OCI-M1 (cell line): ENCODE data around the gene TNNT2.

Source experiments
- DNase-seq: peaks from one replicate; lab custom pipeline; 2025; lab: John Stamatoyannopoulos, UW

Gene TNNT2

DNA sequence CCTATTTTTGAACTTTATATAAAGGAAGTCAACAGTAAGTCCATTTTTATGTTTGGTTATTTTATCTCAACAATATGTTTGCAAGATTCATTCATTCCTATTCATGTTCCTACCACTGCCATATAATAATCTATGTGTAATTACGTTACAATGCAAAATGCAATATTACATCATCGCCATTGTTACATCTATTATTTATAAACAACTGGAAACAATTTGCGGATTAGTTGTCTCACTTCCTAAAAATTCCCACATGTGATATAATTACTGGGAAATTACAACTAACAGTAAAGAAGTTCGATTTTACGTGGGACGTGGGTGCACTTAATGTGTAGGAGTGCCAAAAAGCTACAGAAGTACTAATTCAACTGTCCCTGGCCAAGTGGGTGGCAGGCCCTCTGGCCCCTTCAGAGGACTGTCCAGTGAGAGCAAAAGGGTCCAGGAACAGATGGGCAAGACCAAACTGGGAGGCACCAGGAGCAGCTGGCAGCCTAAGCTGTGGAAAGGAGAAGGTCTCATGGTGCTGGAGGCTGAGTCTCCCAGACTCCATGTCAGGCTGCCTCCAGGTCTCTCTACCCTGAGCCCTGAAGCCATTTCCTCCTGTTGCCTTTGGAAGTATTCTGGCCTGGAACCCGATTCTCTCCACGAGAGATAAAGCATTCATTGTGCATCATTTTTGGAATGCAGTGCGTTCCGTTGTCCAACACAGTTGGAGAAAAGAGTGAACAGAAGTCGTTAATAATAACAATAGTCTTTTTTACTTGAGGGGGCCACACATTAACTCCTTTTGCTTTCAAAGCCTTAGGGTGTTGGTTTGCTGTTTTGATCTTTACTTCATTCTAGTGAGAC, 42.9 kb downstream of the TNNT2 start:
- no peak for DNase-seq

DNA sequence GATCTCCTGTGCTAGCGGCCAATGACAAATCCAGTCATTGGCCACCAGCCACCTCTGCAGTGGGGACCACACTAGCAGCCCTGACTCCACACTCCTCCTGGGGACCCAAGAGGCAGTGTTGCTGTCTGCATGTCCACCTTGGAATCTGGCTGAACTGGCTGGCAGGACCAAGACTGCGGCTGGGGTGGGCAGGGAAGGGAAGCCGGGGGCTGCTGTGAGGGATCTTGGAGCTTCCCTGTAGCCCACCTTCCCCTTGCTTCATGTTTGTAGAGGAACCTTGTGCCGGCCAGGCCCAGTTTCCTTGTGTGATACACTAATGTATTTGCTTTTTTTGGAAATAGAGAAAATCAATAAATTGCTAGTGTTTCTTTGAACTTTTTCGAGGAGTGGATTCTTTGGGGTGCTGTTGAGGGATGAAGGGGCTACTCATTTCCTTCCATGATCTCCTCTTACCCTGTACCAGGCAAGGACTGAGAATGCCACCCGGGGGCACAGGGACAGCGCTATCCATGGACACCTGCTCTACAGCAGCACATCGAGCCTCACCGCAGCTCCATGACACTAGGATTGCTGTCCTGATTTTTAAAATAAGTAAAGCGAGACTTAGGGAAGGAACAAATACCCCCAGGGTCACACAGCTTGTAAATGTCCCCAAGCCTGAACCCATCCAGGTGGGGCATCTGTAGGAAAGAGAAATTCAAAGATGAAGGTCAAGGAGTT, 44.7 kb downstream of the TNNT2 start:
- no peak for DNase-seq

DNA sequence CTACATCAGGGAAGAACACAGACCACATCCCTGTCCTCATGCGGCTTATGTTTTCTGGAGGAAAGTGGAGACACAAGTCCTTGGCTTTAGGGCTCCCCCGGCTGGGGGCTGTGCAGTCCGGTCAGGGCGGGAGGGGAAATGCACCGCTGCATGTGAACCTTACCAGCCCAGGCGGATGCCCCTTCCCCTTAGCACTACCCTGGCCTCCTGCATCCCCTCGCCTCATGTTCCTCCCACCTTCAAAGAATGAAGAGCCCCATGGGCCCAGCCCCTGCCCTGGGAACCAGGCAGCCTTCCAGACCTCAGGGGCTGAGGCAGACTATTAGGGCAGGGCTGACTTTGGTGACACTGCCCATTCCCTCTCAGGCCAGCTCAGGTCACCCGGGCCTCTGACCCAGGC, 45.5 kb downstream of the TNNT2 start:
- DNase-seq, result no peak

DNA sequence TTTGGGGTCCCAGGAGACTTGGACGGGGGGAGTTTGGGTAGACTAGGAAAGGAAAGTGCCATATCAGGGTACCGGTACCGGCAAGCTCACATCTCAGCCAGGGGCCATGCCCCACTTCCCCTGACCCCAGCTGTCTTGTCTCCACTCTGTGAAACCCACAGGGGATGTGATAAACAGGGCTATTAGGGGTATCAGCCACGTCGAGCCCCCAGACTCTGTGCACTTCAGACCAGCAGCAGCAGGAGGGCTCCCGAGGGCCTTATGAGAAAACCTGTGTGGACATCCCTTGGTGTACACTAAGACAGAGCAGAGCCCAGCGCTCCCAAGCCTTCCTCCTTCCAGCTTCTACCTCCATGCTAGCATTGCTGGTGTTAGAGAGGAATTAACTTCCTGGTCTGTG, 46.3 kb downstream of the TNNT2 start:
- no peak for DNase-seq

DNA sequence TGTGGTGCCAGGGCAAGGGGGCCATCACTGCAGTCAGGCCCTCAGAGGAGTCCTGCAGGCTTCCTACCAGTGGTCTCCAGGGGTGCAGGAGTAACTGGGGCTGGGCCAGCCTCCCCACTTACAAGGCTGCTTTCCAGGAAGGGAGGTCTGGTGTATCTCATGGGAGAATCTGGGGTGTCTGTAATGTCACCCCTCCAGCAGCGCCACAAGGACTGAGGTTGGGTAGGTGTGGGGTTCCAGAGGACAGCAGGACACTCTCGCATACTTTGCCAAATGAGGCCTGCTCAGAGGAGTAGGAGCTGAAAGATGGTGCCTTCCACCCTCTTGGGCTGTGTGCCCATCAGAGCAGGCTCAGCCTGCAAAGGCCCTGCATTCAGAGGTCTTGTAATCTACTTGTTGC, 46.9 kb downstream of the TNNT2 start:
- no peak for DNase-seq

DNA sequence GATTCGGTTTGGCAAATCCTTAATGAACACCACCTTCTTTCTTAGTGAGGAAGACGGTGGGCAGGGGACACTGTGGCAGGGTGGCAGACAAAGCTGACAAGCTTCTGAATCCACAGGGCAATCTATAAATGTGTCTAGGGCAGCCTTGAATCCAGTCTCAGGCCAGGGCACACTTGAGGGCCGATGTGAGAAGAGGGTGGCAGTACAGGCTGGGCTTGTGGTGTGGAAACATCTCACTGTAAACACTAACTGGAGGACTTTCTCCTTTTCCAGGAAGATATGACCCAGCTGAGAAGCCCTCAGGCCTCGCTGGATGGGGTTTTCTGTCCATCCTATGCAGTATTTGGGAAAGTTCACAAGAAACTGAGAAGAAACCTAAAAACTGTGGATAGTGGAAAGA, 47.7 kb downstream of the TNNT2 start:
- no peak for DNase-seq

DNA sequence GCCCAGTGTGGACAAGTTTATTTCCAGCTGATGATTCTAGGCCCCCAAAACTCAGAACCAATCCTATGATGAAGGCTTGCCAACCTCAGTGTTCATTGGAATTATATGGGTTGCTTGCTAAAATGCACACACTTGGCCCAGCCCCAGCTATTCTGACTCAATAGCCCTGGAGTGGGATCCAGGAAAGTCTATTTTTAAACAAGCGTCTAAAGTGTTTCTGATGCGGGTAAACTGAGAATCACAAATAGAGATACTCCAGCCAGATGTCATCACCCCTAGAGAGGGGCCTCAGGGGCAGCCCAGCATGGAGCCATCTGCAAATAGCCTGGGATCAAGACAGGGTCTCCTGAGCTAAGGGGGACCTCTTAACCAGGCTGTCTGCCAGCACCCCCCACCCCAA, 48.2 kb downstream of the TNNT2 start:
- DNase-seq, result no peak

DNA sequence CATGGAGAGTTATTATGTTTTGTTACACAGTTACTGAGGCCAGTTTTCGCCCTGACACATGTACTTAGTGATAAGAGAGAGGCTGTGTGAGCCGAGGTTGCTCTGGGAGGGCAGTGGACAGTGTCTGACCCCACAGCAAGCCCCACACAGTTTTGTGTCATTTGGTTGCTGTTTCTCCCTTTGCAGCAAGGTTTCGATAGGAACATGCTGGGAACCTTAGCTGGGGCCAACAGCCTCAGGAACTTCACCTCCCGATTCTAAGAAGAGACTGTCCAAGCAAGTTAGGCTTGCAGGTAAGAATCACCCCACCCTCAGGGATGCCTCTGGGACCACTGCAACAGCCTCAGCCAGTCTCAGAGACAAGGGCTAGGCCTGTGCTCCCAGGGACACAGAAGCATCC, 48.9 kb downstream of the TNNT2 start:
- no peak for DNase-seq

DNA sequence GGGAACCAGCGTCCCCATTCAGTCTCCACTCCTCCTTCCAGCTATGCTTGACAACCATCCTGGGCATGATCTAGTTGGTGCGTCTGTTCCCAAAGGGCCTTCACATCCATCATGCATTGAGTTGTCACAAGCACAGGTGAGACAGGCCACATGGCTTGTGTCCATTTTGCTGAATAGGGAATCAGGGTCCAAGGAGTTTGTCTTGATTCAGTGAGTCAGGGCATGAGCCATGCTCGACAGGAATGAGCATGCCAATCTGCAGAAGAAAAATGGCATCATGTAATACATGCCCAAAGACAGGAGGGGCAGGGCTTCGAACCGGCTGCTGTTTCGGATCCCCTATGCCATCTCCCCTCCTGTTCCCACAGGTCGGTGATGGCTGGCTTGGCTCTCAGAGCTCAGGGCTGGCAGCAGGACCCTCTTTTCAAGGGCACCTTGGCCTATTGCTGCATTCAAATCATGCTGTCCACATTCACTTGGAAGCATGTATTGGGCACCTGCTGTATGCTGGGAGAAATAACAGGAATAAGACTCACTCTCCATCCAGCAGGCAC, 49.7 kb downstream of the TNNT2 start:
- DNase-seq, result no peak

DNA sequence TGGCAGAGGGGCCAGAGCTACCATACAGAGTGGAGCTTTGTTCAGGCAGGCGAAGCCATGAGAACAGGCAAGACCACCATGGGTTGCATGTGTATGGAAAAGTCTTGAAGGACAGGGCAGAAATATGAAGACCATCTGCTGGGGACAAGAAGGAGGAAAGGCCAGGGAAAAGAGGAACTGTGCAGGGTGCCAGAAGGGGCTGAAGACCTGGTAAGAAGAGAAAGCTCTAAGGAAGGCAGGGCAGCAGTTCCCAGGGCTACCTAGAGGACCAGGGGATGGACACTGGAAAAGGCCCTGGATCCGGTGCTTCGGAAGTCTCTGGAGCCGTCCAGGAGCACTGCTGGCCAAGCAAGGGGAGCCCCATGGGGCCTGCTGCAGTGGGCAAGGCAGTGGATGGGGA, 50.8 kb downstream of the TNNT2 start:
- DNase-seq, result no peak

DNA sequence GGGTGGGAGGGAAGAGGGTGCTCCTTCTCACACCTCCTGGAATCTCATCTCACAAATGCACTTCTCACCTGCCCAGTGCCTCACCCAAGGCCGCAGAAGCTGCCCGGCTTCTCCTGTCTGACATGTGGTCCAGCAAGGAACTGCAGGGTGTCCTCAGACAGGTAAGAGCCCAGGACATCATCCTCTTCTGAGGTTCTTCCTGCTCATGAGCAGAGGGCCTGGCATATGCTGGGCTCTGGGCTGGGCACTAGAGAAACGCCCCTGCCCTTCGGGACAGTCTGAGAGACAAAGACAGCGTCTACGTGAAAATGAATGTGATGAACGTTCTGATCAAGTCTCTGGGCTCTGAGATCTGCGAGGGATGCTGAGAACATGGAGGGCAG, 51.8 kb downstream of the TNNT2 start:
- no peak for DNase-seq

DNA sequence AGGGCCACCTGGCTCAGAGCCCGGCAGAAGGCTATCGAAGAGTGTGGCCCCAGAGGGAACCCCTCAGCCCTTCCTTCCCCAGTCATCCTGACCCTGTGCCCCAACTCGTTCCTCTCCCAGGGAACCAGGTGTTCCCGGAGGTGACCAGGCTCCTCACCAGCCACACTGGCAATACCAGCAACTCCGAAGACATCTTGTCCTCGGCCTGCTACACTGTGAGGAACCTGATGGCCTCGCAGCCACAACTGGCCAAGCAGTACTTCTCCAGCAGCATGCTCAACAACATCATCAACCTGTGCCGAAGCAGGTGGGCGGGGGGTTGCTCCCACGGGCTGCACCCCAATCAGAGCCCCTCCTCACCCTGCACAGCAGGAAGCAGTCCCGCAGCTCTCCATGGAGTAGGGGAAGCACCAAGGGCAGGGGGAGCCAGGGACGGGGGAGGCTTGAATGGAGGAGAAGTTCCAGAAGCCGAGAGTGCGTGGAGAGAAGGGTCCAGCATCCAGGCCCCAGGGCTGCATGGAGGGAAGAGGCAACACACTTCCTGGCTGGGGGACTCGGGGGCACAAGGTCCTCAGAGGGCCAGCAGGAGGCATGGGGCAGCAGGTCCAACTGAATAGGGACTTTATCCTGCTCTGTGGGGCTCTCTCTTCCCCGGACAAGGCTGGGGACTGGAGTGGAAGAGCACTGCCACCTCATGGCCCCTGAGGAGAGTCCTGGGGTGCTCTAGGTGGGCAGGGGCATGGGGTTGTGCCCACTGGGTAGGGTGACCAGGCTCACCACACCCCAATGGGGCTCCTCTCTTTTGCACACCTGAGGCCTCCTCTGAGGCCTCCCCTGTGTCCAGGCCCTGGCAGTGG, 52.4 kb downstream of the TNNT2 start:
- no peak for DNase-seq

DNA sequence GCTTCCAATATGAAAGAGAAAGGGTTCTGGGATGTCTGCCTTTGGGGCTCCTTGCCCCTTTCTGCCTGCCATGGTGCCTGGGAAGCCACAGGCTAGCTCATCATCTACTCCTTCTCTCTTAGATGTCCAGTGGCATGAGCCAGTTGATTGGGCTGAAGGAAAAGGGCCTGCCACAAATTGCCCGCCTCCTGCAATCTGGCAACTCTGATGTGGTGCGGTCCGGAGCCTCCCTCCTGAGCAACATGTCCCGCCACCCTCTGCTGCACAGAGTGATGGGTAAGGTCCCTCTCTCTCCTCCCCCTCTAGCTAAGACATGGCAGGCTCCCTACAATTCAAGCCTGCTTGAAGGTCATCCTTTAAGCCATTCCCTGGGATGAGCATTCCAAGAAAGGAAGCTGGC, 53.2 kb downstream of the TNNT2 start:
- no peak for DNase-seq

DNA sequence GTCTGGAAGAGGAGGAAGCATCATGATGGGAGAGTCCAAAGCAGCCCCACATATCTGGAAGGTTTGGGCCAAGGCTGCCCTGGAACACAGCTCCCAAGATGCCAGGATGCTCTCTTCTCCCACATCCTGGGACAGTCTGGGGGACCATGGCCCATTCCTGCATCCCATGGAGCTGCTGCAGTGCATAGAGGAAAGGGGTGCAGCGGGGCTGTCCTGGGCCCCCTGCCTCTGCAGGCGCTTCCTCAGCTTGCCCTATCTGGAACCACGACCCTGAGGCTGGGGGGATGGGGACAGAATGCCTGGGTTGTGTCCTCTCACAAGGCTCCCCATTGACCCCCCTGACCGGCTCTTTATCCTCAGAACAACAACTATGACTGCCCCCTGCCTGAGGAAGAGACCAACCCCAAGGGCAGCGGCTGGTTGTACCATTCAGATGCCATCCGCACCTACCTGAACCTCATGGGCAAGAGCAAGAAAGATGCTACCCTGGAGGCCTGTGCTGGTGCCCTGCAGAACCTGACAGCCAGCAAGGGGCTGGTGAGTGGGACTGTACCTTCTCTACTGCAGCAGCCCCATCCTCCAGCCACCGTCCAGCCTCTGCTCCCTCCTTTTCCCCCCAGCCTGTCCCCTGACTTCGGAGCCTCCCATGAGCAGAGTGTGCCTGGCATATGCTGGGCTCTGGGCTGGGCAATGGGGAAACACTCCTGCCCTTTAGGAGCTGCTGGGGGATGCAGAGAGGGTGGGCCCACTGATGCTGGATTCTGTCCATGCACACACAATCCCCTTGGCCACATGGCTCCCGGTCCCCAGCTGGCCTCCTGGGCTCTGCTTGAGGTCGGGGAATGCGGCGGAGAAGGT, 54.6 kb downstream of the TNNT2 start:
- no peak for DNase-seq

DNA sequence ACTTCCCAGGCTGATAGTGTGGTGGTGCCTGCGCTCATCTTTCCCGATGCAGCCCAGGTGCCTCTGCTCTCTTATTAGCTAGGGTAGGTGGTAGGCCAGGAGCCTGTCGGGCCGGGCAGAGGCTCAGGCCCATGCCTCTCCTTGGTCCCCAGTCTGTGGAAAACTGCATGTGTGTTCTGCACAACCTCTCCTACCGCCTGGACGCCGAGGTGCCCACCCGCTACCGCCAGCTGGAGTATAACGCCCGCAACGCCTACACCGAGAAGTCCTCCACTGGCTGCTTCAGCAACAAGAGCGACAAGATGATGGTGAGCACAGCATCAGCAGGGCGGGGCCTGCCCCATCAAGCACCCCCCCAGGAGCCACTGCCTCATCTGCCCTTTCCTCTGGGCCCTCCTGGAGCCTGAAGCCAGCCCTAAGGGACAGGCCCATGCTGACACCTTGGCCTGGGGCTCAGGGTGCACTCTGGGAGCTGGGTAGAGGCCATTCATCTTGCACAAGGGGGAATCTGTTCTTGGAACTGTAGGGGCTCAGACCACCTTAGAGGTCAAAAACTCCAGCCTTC, 55.6 kb downstream of the TNNT2 start:
- no peak for DNase-seq

DNA sequence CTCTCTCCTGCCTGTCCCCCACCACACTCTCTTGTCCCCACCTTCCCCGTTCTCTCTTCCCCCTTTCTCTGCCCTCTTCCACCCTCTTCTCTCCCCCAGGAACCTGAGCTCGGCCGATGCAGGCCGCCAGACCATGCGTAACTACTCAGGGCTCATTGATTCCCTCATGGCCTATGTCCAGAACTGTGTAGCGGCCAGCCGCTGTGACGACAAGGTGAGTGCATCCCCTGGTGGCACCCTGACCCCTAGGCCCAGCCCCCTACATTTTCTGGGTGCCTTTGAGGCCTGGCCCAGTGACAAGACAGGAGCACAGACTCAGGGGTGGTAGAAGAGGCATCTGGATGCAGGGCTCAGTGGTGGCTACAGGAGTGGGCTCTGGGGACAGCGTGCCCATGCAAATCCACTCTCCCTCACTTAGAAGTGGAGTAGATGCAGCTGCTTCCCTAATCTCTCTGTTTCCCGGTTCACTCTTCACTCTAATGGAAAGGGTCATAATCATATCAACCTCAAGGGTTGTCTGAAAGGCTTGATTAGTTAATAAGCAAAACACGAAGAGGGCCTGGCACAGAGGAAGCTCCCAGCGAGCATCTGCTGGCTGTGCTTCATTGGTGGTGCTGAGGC, 57.2 kb downstream of the TNNT2 start:
- DNase-seq, result no peak

DNA sequence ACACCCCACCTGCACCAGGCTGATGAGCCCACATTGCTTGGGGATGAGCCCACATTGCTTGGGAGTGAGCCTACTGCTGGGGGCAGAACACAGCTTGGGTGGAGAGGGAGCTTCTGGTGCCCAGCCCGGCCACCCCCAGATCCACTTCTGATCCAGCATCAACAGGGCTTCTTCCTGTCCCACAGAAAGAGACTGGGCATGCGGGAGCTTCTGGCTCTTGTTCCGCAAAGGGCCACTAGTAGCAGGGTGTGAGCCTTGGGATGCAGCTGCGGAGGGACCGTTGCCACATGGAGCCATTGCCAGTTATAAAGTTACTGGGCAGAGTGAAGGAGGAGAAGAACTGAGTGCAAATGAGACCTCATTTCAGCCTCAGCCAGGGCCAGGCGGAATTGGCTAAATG, 57.8 kb downstream of the TNNT2 start:
- no peak for DNase-seq

DNA sequence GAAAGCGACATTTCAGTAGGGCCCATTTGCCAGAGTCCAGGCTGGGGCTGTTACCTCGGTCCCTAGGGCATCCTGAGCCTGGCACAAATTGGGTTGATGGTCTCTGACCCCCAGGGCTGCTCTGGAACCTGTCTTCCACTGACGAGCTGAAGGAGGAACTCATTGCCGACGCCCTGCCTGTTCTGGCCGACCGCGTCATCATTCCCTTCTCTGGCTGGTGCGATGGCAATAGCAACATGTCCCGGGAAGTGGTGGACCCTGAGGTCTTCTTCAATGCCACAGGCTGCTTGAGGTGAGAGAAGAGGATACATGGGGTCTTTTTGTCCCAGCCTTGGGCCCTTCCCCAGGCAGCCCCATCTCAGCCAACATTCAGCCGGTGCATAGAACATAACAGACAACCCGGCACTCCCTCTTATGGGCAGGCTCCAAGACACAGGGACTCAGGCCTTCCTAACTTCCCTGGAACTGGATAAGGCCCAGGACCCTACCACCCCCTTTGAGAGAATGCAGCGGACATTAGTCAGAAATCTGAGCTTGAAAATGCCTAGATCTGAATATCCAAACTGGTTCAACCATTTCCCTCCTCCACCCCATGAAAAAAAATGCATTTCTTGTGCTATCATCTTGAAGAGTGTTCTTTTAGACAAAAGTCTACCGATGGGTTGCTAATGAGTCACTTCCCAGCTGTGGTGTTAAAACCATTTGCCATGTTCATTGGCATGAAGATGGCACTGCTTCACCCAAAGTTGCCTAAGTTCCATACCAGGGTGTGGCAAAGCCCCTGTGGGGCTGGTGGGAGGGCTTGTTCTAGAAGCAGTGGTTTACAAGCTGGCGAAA, 58.8 kb downstream of the TNNT2 start:
- no peak for DNase-seq

DNA sequence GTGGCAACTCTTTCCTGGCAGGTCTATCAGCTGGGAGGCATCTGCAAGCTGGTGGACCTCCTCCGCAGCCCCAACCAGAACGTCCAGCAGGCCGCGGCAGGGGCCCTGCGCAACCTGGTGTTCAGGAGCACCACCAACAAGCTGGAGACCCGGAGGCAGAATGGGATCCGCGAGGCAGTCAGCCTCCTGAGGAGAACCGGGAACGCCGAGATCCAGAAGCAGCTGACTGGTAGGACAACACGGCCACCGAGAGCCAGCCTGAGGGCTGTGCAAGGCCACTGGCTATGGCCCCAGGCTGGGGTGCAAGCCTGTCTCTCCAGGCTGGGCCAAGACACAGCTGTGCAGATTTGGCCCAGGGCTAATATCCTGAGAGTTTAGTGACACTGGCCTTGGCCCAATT, 59.9 kb downstream of the TNNT2 start:
- no peak for DNase-seq

DNA sequence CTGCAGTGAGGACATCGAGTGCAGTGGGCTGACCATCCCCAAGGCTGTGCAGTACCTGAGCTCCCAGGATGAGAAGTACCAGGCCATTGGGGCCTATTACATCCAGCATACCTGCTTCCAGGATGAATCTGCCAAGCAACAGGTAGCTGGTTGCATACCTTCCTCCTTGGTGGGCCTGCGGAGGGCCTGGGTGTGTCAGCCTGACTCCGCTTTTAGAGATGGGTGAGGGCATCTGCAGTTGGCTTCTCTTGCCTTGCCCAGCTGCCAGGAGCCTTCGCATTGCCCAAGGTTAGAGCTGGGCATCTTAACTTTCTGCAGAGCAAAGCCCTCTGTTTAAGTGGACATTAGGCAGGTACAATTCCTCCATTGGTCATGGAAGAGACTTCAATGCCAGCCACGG, 60.9 kb downstream of the TNNT2 start:
- no peak for DNase-seq
